Esophagus muscularis mucosa (tissue), 4 donors: ENCODE data around the gene SH3BP5L. TPM values are rescaled to one million over a fixed set of nuclear protein-coding genes. Genes with fewer than 3 reads are reported as not detected.

Source experiments
- DNase-seq: peaks from one replicate; pipeline ENCODE4 v3.0.0-alpha.2; 2017; ENCODE audit errors: extremely low spot score
- H3K27ac ChIP-seq, 4 donors: fragments of 200-600 bp; sonication (generic); replicated peaks in 1 of 4; 1 replicate in 3 of 4; 2 replicates in 1 of 4; pipeline ENCODE4 v1.5.1; 2016 to 2019; ENCODE audit warnings: mild to moderate bottlenecking in 1 of 4
- H3K27me3 ChIP-seq, 4 donors: fragments of 200-600 bp; sonication (generic); one replicate each; pipeline versions ENCODE4 v1.5.1 to v1.6.0; 2016 to 2019
- H3K36me3 ChIP-seq, 4 donors: fragments of 200-600 bp; sonication (generic); one replicate each; pipeline ENCODE4 v1.5.1; 2016 to 2019
- H3K4me1 ChIP-seq, 4 donors: fragments of 200-600 bp; sonication (generic); one replicate each; pipeline ENCODE4 v1.5.1; 2016 to 2019
- H3K4me3 ChIP-seq, 4 donors: fragments of 200-600 bp; sonication (generic); 1 replicate in 2 of 4; 2 replicates in 2 of 4; pipeline ENCODE4 v1.5.1; 2016 to 2019; ENCODE audit warnings: mild to moderate bottlenecking in 4 of 4, moderate library complexity in 1 of 4
- H3K9me3 ChIP-seq, 4 donors: fragments of 200-600 bp; sonication (generic); 1 replicate in 3 of 4; 2 replicates in 1 of 4; pipeline ENCODE4 v1.5.1; 2016 to 2019
- CTCF ChIP-seq, 3 experiments: fragments of 200-600 bp in 2 of 3; fragments of 450-650 bp in 1 of 3; sonication (generic) in 2 of 3; IDR thresholded peaks; one replicate each; pipeline ENCODE4 v1.5.1; 2017 to 2019; ENCODE audit warnings: antibody characterized with exemption in 3 of 3, mild to moderate bottlenecking in 2 of 3, moderate library complexity in 1 of 3
- EP300 ChIP-seq: sonication (generic); formaldehyde crosslinking; IDR thresholded peaks from one replicate; pipeline ENCODE4 v1.6.1; 2017; ENCODE audit warnings: antibody characterized with exemption
- POLR2A ChIP-seq: fragments of 450-650 bp; IDR thresholded peaks from one replicate; pipeline ENCODE4 v1.6.1; 2017; ENCODE audit warnings: antibody characterized with exemption, moderate library complexity, mild to moderate bottlenecking, low read depth
- POLR2AphosphoS5 ChIP-seq, 2 donors: sonication (generic); formaldehyde crosslinking; IDR thresholded peaks; one replicate each; pipeline ENCODE4 v1.6.1; 2017; ENCODE audit warnings: antibody characterized with exemption in 2 of 2
- WGBS: methylation state at CpG from one replicate; pipeline ENCODE4 v1.1.5; 2018; 5-methylcytosine and 5-hydroxymethylcytosine counted together
- intact Hi-C: fragments of 100-400 bp; cut with DNase I; formaldehyde crosslinking; loops from one replicate; pipeline ENCODE4 v1.15.1; 2023
- total RNA-seq, 4 donors: library from RNA; depleted of rRNA; stranded (reverse); fragments of >200 nt; gene quantifications; one replicate each; pipeline versions ENCODE4 v1.1.0 to v1.2.1, GENCODE V29; 2016

Gene SH3BP5L
- total RNA-seq, 4 donors from 2014 or later: 19.9 to 36.2 (median 28.3) TPM

DNA sequence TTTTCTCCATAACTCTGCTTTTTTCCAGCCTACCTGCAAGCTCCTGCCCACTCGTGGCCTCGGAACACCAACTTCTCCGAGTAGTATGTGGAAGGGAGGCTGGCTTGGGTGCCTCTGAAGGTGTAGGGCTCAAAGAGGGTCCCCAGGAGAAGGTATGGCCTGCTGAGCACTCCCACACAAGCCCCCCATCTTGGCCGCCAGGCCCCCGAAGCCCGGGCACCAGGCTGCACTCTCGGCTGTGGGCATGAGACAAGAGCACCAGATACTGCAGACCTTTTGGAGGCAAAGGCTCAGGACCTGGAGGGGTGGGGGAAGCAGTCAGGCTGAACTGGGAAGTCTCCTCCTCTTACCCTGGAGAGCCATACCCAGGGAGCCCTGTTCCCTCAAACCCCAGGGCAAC lies 31.5 kb upstream of the SH3BP5L start:
- no peak for DNase-seq
- 89% methylated on average over 7 of the region's 7 CpGs for WGBS
- intact Hi-C loops: no loop called here

GRCh38 chr1:248856176-248856575 lies 30.5 kb upstream of the SH3BP5L start:
- Histone ChIP-seq H3K9me3 (no peaks in the 10 kb centered on the region), H3K27me3 (no peaks in the 10 kb centered on the region), H3K4me1 (peaks cover 21 to 37% (median 29%) of the 10 kb centered on the region in 4 donors), H3K27ac (no peak overlapping the region), H3K4me3 (no peak overlapping the region), H3K36me3 (peaks cover 0 to 32% (median 28%) of the 10 kb centered on the region in 4 donors)
- intact Hi-C loops: no loop called here
- 91% methylated on average over 1 of the region's 1 CpG for WGBS
- TF ChIP-seq POLR2AphosphoS5 (IDR thresholded peaks at IDR 0.05) (no peak), POLR2A (no peak), CTCF (IDR thresholded peaks at IDR 0.05) (no peak), EP300 (no peak)
- DNase-seq: no peak

More for the DNA sequence above, 31.5 kb upstream of the SH3BP5L start:
- TF ChIP-seq EP300 (no peak), POLR2AphosphoS5 (IDR thresholded peaks at IDR 0.05) (no peak)
- no peaks in the 10 kb centered on the region for H3K27me3 ChIP-seq
- H3K4me1 ChIP-seq: peaks cover 21 to 37% (median 29%) of the 10 kb centered on the region in 4 donors
- H3K27ac ChIP-seq: peak overlapping the region in 1 of 4 donors; percentile 95
- H3K9me3 ChIP-seq: no peaks in the 10 kb centered on the region
- H3K36me3 ChIP-seq: peaks cover 0 to 22% (median 22%) of the 10 kb centered on the region in 4 donors
- no peak overlapping the region for H3K4me3 ChIP-seq

DNA sequence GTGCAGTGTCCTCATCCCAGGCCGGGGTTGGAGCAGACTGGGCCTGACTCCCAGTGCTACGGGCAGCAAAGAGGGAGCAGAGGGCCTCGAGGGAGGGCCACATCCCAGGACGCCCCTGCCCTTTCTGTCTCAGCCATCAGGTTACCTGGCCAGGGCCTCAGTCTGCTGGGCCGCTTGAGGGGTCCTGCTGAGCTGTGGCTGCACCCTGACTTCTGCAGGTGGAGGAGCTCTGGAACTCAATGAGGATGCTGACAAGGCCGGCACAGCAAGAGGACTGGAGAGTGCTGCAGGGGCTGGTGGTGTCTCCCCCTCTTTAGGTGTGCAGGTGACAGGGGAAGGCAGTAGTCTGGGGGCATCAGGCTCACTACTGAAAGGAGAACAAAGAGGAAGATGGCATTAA lies 29.9 kb upstream of the SH3BP5L start:
- H3K9me3 ChIP-seq: no peaks in the 10 kb centered on the region
- H3K4me3 ChIP-seq: no peak overlapping the region
- intact Hi-C loops: no loop called here
- no peak overlapping the region for H3K27ac ChIP-seq
- H3K36me3 ChIP-seq: peaks cover 0 to 38% (median 34%) of the 10 kb centered on the region in 4 donors
- TF ChIP-seq CTCF (IDR thresholded peaks at IDR 0.05): no peak
- TF ChIP-seq EP300: no peak
- no peak for TF ChIP-seq POLR2AphosphoS5 (IDR thresholded peaks at IDR 0.05)
- TF ChIP-seq POLR2A: no peak
- H3K27me3 ChIP-seq: no peaks in the 10 kb centered on the region
- WGBS: 100% methylated on average over 2 of the region's 6 CpGs
- H3K4me1 ChIP-seq: peaks cover 21 to 37% (median 29%) of the 10 kb centered on the region in 4 donors
- DNase-seq: no peak

DNA sequence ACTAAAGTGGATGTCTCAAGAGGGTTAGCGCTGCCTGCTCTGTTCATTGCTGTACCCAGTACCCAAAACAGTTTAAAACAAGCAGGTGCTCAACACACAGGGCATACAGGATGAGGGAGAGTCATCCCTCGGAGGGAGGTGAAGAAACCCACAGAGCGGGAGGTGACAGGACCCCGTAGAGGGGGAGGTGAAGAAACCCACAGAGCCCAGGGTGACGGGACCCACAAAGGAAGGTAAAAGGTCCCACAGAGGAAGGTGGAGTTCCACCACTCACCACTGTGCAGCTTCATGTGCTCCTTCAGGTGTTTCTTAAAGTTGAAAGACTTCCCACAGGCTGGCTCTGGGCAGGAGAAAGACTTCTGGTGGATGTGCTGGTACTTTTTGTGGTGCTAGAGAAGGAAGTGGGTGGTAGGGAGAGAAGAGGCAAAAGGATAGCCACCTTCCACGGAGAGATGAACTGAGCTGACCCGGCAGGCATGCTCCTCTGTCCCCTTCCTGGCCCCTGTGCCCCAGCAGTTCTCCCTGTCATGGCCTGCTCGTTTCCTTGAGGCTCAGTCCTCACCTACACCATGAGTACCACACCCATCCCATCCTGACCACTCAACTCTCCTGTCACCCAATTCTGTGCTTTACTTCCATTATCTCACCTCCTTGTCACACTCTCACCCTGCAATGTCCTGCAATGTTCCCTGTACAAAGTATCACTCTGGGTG lies 28.1 kb upstream of the SH3BP5L start:
- Histone ChIP-seq H3K36me3 (peaks cover 9 to 55% (median 52%) of the 10 kb centered on the region in 4 donors), H3K4me3 (no peak overlapping the region), H3K27me3 (no peaks in the 10 kb centered on the region), H3K9me3 (no peaks in the 10 kb centered on the region), H3K27ac (no peak overlapping the region), H3K4me1 (peaks cover 16 to 30% (median 21%) of the 10 kb centered on the region in 4 donors)
- TF ChIP-seq CTCF (IDR thresholded peaks at IDR 0.05): no peak
- TF ChIP-seq EP300: no peak
- no peak for TF ChIP-seq POLR2A
- no peak for TF ChIP-seq POLR2AphosphoS5 (IDR thresholded peaks at IDR 0.05)
- 87% methylated on average over 8 of the region's 8 CpGs for WGBS
- DNase-seq: no peak
- intact Hi-C loops: no loop called here

GRCh38 chr1:248852481-248853405 lies 27.0 kb upstream of the SH3BP5L start:
- no peak for DNase-seq
- no peaks in the 10 kb centered on the region for H3K9me3 ChIP-seq
- H3K36me3 ChIP-seq: peaks cover 20 to 66% (median 63%) of the 10 kb centered on the region in 4 donors

More at GRCh38 chr1:248852481-248853405, 27.0 kb upstream of the SH3BP5L start:
- H3K27ac ChIP-seq: peak overlapping the region in 1 of 4 donors; percentile 17
- no peak overlapping the region for H3K4me3 ChIP-seq
- TF ChIP-seq POLR2AphosphoS5 (IDR thresholded peaks at IDR 0.05) (no peak), POLR2A (no peak), EP300 (no peak), CTCF (IDR thresholded peaks at IDR 0.05) (no peak)
- peaks cover 9 to 20% (median 11%) of the 10 kb centered on the region in 4 donors for H3K4me1 ChIP-seq
- WGBS: 75% methylated on average over 7 of the region's 7 CpGs
- intact Hi-C loops: no loop called here
- no peaks in the 10 kb centered on the region for H3K27me3 ChIP-seq
